Measurements from ENCODE around the gene MEGF8. TPM values are rescaled to one million over a fixed set of nuclear protein-coding genes. Genes with fewer than 3 reads are reported as not detected.
A peak's percentile ranks its signal among the peaks of the same experiment; 100 is the strongest.

The MEGF8 gene
- total and polyA plus RNA-seq, 12 donors = 7.2 to 51.9 (median 29.7) TPM

DNA sequence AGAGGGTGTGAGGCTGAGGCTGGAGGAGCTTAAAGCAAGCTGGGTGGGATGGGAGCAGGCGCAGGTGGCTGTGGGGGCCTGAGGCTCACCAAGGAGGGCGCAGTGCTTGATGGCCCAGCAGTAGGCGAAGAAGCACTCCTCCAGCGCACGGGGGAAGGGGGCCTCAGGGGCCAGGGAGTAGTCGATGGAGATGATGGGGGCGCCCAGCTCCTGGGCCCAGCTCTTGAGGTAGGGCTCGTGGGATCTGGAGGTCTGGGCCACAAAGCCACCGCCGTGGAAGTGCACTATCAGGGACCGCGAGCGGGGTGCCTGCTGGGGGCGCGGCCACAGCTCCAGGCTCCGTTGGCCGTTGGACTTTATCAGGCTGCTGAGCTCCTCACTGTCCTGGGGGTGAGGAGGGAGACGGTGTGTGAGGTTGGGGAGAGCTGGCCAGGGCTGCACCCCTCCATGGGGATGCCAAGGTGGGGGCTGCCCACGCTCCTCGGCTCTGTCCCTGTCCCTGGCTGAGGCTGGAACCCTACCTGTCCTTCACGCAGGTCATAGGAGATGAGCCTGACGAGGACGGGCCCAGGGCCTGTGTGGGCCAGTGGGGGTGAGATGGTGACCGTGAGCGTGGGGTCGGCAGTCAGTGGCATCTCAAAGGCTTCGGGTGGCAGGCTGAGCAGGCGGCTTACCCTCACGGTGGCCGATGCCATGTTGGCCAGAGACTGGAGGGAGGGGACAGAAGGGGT lies 81.8 kb downstream of the MEGF8 start:
- TF ChIP-seq, protein P1, sequence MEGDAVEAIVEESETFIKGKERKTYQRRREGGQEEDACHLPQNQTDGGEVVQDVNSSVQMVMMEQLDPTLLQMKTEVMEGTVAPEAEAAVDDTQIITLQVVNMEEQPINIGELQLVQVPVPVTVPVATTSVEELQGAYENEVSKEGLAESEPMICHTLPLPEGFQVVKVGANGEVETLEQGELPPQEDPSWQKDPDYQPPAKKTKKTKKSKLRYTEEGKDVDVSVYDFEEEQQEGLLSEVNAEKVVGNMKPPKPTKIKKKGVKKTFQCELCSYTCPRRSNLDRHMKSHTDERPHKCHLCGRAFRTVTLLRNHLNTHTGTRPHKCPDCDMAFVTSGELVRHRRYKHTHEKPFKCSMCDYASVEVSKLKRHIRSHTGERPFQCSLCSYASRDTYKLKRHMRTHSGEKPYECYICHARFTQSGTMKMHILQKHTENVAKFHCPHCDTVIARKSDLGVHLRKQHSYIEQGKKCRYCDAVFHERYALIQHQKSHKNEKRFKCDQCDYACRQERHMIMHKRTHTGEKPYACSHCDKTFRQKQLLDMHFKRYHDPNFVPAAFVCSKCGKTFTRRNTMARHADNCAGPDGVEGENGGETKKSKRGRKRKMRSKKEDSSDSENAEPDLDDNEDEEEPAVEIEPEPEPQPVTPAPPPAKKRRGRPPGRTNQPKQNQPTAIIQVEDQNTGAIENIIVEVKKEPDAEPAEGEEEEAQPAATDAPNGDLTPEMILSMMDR (IDR thresholded peaks at IDR 0.05) = no peak
- TF ChIP-seq POLR2A (IDR thresholded peaks at IDR 0.05) = no peak
- Histone ChIP-seq H3K27me3 (no peaks in the 10 kb centered on the region), H3K27ac (no peak overlapping the region), H3K9me3 (replicated peaks in 1 of 3) (no peaks in the 10 kb centered on the region), H3K4me1 (replicated peaks in 1 of 2) (peaks cover 8 to 13% of the 10 kb centered on the region in 2 donors), H3K4me3 (no peak overlapping the region), H3K36me3 (replicated peaks in 1 of 2) (peaks cover 0 to 25% of the 10 kb centered on the region in 2 donors)
- WGBS, 4 donors = 89 to 95% (median 92%) methylated on average over 15 to 30 of the region's 30 CpGs
- intact Hi-C loops (cut with DNase I) = no loop called here
- no peak for DNase-seq

DNA sequence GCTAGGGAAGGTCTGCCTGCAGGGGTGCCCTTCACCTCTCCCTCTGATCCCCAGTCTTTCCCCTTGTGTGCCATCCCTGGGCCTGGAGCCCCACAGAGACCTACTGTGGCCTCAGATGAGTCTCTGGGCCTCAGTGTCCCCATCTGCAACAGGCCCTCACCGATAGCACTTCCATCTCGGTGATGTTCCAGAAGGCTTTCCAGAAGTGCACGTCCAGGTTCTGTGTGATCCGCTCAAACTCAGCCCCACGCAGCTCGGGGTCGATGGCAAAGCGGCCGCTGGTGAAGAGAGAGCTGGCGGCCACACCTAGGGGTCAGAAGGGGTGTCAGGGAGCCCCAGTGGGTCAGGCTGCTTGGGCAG lies 82.4 kb downstream of the MEGF8 start:
- no peaks in the 10 kb centered on the region for H3K9me3 ChIP-seq (replicated peaks in 1 of 3)
- intact Hi-C loops (cut with DNase I) = no loop called here
- TF ChIP-seq POLR2A (IDR thresholded peaks at IDR 0.05) = no peak
- TF ChIP-seq, protein P1 (IDR thresholded peaks at IDR 0.05) = no peak
- no peaks in the 10 kb centered on the region for H3K27me3 ChIP-seq
- H3K36me3 ChIP-seq (replicated peaks in 1 of 2) = peaks cover 0 to 25% of the 10 kb centered on the region in 2 donors
- no peak overlapping the region for H3K4me3 ChIP-seq
- peaks cover 8 to 11% of the 10 kb centered on the region in 2 donors for H3K4me1 ChIP-seq (replicated peaks in 1 of 2)
- no peak overlapping the region for H3K27ac ChIP-seq
- DNase-seq = no peak
- 93 to 99% (median 96%) methylated on average over 10 of the region's 10 CpGs for WGBS, 4 donors

DNA sequence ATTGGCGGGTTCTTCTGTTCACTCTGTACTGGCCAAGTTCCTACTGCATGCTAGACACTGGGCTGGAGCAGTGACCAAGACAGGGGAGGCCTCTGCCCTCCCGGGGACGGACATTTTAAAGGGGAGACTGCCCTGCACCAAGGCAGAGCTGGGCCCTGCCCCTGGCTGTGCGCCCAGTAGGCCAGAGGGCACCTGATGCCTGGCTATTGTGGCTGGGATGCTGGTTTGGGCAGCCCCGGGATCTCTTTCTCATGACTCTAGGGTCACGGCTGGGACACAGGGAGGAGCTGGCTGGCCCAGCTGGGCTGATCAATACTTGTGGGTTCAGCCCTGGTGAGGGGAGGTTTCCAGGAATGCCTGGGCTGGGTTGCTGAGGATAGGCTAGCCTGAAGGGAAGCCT lies 84.0 kb downstream of the MEGF8 start:
- H3K27ac ChIP-seq = no peak overlapping the region
- H3K36me3 ChIP-seq (replicated peaks in 1 of 2) = peaks cover 0 to 23% of the 10 kb centered on the region in 2 donors
- intact Hi-C loops (cut with DNase I) = no loop called here
- no peak overlapping the region for H3K4me3 ChIP-seq
- TF ChIP-seq, protein P1 (IDR thresholded peaks at IDR 0.05) = no peak
- TF ChIP-seq POLR2A (IDR thresholded peaks at IDR 0.05) = no peak
- peak in 6 of 7 donors; percentile 51 to 71 (median 60) for DNase-seq
- peaks cover 8 to 11% of the 10 kb centered on the region in 2 donors for H3K4me1 ChIP-seq (replicated peaks in 1 of 2)
- WGBS, 4 donors = 32 to 46% (median 41%) methylated on average over 3 to 6 of the region's 6 CpGs
- no peaks in the 10 kb centered on the region for H3K9me3 ChIP-seq (replicated peaks in 1 of 3)
- no peaks in the 10 kb centered on the region for H3K27me3 ChIP-seq

DNA sequence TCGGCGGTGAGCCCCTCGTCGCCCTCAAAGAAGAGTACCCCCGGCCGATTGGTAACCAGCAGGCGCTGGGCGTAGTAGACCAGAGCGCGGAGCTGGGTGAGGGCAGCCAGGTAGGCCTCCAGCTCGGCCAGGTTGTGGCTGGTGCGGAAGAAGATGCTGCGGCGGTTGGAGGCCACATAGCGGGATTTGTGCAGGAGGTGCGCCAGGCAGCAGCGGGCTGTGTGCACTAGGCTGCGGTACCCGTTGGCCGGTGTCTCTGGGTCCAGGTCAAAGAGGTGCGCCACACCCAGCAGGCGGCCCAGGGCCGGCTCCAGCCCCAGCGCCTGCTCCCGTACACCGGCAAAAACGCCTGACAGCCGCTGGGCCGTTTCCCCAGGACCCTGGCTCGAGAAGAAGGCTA lies 84.9 kb downstream of the MEGF8 start:
- H3K9me3 ChIP-seq (replicated peaks in 1 of 3) = no peaks in the 10 kb centered on the region
- no peak overlapping the region for H3K27ac ChIP-seq
- H3K4me3 ChIP-seq = no peak overlapping the region
- no peak for DNase-seq
- H3K27me3 ChIP-seq = no peaks in the 10 kb centered on the region
- intact Hi-C loops (cut with DNase I) = no loop called here
- peaks cover 0 to 24% of the 10 kb centered on the region in 2 donors for H3K36me3 ChIP-seq (replicated peaks in 1 of 2)
- peaks cover 8 to 11% of the 10 kb centered on the region in 2 donors for H3K4me1 ChIP-seq (replicated peaks in 1 of 2)
- WGBS, 4 donors = 95 to 97% (median 96%) methylated on average over 25 to 30 of the region's 30 CpGs
- no peak for TF ChIP-seq POLR2A (IDR thresholded peaks at IDR 0.05)
- TF ChIP-seq, protein P1 (IDR thresholded peaks at IDR 0.05) = no peak
